Sigmoid colon (tissue), 7 donors: ENCODE results near the gene SMIM14. TPM values are rescaled to one million over a fixed set of nuclear protein-coding genes. Genes with fewer than 3 reads are reported as not detected.
"Not testable (repeated sequence)": the region's sequence is repeated elsewhere in the genome, so short reads cannot be mapped to it uniquely, and the experiment has no call there.

Source experiments
- DNase-seq: peaks from one replicate; pipeline ENCODE4 v3.0.0-alpha.2; 2019
- H3K27ac ChIP-seq, 4 donors: fragments of 200-600 bp; sonication (generic); one replicate each; pipeline ENCODE4 v1.5.1; 2016 to 2019; ENCODE audit warnings: mild to moderate bottlenecking in 1 of 4
- H3K27me3 ChIP-seq, 3 donors: fragments of 200-600 bp; sonication (generic); one replicate each; pipeline ENCODE4 v1.5.1; 2019; ENCODE audit warnings: mild to moderate bottlenecking in 1 of 3
- H3K36me3 ChIP-seq, 4 donors: fragments of 200-600 bp; sonication (generic); one replicate each; pipeline ENCODE4 v1.5.1; 2016 to 2019
- H3K4me1 ChIP-seq, 4 donors: fragments of 200-600 bp; sonication (generic); one replicate each; pipeline ENCODE4 v1.5.1; 2017 to 2019
- H3K4me3 ChIP-seq, 4 donors: fragments of 200-600 bp; sonication (generic); one replicate each; pipeline ENCODE4 v1.5.1; 2017 to 2019; ENCODE audit warnings: mild to moderate bottlenecking in 2 of 4, moderate library complexity in 1 of 4
- H3K9me3 ChIP-seq, 4 donors: fragments of 200-600 bp in 3 of 4; sonication (generic) in 3 of 4; one replicate each; pipeline versions ENCODE4 v1.5.1 to v1.6.1; 2013 to 2019
- CTCF ChIP-seq, 4 experiments: fragments of 450-650 bp in 3 of 4; fragments of 200-600 bp in 1 of 4; IDR thresholded peaks; one replicate each; pipeline ENCODE4 v1.5.1; 2016 to 2019; ENCODE audit warnings: antibody characterized with exemption in 4 of 4, mild to moderate bottlenecking in 3 of 4, moderate library complexity in 2 of 4
- EP300 ChIP-seq, 4 donors: sonication (generic); formaldehyde crosslinking; IDR thresholded peaks; one replicate each; pipeline ENCODE4 v1.6.1; 2017; ENCODE audit warnings: antibody characterized with exemption in 4 of 4
- POLR2A ChIP-seq, 2 donors: fragments of 450-650 bp; IDR thresholded peaks; one replicate each; pipeline ENCODE4 v1.6.1; 2016; ENCODE audit warnings: antibody characterized with exemption in 2 of 2, mild to moderate bottlenecking in 2 of 2, moderate library complexity in 2 of 2
- POLR2AphosphoS5 ChIP-seq, 4 donors: sonication (generic); formaldehyde crosslinking; IDR thresholded peaks; one replicate each; pipeline ENCODE4 v1.6.1; 2017; ENCODE audit warnings: antibody characterized with exemption in 4 of 4
- WGBS, 2 donors: extraction: QIAGEN DNeasy Blood & Tissue Kit; methylation state at CpG; one replicate each; pipeline ENCODE4 v1.1.7; 2013; 5-methylcytosine and 5-hydroxymethylcytosine counted together
- intact Hi-C: fragments of 100-400 bp; cut with DNase I; formaldehyde crosslinking; loops from one replicate; pipeline ENCODE4 v1.15.1; 2023
- polyA plus RNA-seq, 3 donors: library from polyadenylated mRNA; stranded (reverse); fragments of 200-250 nt; gene quantifications; one replicate each; pipeline ENCODE4 v1.2.3, GENCODE V29; 2013
- total RNA-seq, 4 donors: library from RNA; depleted of rRNA; stranded (reverse); fragments of >200 nt; gene quantifications; one replicate each; pipeline ENCODE4 v1.1.0, GENCODE V29; 2016
- donor health status: healthy with polysubstance abuse.
- donor health status: Bipolar disorder and iron deficiency.
- donor health status: healthy.

SMIM14 gene
- total and polyA plus RNA-seq, 7 donors: 16.6 to 341 (median 33.9) TPM

- Histone ChIP-seq H3K4me3 (no peak overlapping the region), H3K36me3 (peaks cover 24 to 84% (median 32%) of the 10 kb centered on the region in 4 donors), H3K27ac (no peak overlapping the region), H3K4me1 (no peaks in the 10 kb centered on the region), H3K27me3 (no peaks in the 10 kb centered on the region), H3K9me3 (no peaks in the 10 kb centered on the region)
- WGBS, 2 donors: 98% methylated on average over 5 of the region's 5 CpGs
- no peak for DNase-seq
- TF ChIP-seq POLR2AphosphoS5 (IDR thresholded peaks at IDR 0.05) (no peak), POLR2A (IDR thresholded peaks at IDR 0.05) (no peak), EP300 (IDR thresholded peaks at IDR 0.05) (no peak), CTCF (IDR thresholded peaks at IDR 0.05) (no peak)
- intact Hi-C loops: no loop called here
Measured at GRCh38 chr4:39510348-39510929, 128.2 kb downstream of the SMIM14 start.

GRCh38 chr4:39505581-39505980 is 133.1 kb downstream of the SMIM14 start:
- H3K27me3 ChIP-seq: no peaks in the 10 kb centered on the region
- H3K4me1 ChIP-seq: no peaks in the 10 kb centered on the region
- TF ChIP-seq EP300 (IDR thresholded peaks at IDR 0.05): no peak
- TF ChIP-seq POLR2AphosphoS5 (IDR thresholded peaks at IDR 0.05): no peak
- no peak for TF ChIP-seq POLR2A (IDR thresholded peaks at IDR 0.05)
- no peak for TF ChIP-seq CTCF (IDR thresholded peaks at IDR 0.05)
- intact Hi-C loops: no loop called here
- no peak overlapping the region for H3K4me3 ChIP-seq
- no peaks in the 10 kb centered on the region for H3K9me3 ChIP-seq
- no peak for DNase-seq
- WGBS, 2 donors: 32 to 79% methylated on average over 1 of the region's 1 CpG
- no peak overlapping the region for H3K27ac ChIP-seq
- H3K36me3 ChIP-seq: peaks cover 46 to 99% (median 63%) of the 10 kb centered on the region in 4 donors

GRCh38 chr4:39504538-39504937 is 134.1 kb downstream of the SMIM14 start:
- H3K27ac ChIP-seq: no peak overlapping the region
- no peaks in the 10 kb centered on the region for H3K27me3 ChIP-seq
- H3K9me3 ChIP-seq: no peaks in the 10 kb centered on the region
- DNase-seq: no peak
- intact Hi-C loops: no loop called here
- no peak overlapping the region for H3K4me3 ChIP-seq
- TF ChIP-seq POLR2A (IDR thresholded peaks at IDR 0.05) (no peak), CTCF (IDR thresholded peaks at IDR 0.05) (no peak), EP300 (IDR thresholded peaks at IDR 0.05) (no peak), POLR2AphosphoS5 (IDR thresholded peaks at IDR 0.05) (no peak)
- peaks cover 37 to 99% (median 60%) of the 10 kb centered on the region in 4 donors for H3K36me3 ChIP-seq
- 97 to 98% methylated on average over 2 of the region's 2 CpGs for WGBS, 2 donors
- no peaks in the 10 kb centered on the region for H3K4me1 ChIP-seq

GRCh38 chr4:39502664-39503035 is 136.0 kb downstream of the SMIM14 start:
- 89 to 92% methylated on average over 4 of the region's 4 CpGs for WGBS, 2 donors
- intact Hi-C loops: not testable (repeated sequence)
- H3K36me3 ChIP-seq: peaks cover 23 to 97% (median 52%) of the 10 kb centered on the region in 4 donors

GRCh38 chr4:39502019-39502663 is 136.5 kb downstream of the SMIM14 start:
- Histone ChIP-seq H3K4me1 (no peaks in the 10 kb centered on the region), H3K4me3 (no peak overlapping the region), H3K36me3 (peaks cover 23 to 92% (median 49%) of the 10 kb centered on the region in 4 donors), H3K9me3 (no peaks in the 10 kb centered on the region), H3K27ac (peak overlapping the region in 1 of 4 donors; percentile 47), H3K27me3 (no peaks in the 10 kb centered on the region)
- DNase-seq: no peak
- TF ChIP-seq EP300 (IDR thresholded peaks at IDR 0.05): no peak
- no peak for TF ChIP-seq POLR2A (IDR thresholded peaks at IDR 0.05)
- TF ChIP-seq CTCF (IDR thresholded peaks at IDR 0.05): no peak
- TF ChIP-seq POLR2AphosphoS5 (IDR thresholded peaks at IDR 0.05): no peak
- intact Hi-C loops: no loop called here

More at GRCh38 chr4:39502664-39503035, 136.0 kb downstream of the SMIM14 start:
- not testable (repeated sequence) for H3K4me3 ChIP-seq, H3K4me1 ChIP-seq, H3K9me3 ChIP-seq, DNase-seq, H3K27me3 ChIP-seq
- peak overlapping the region in 1 of 4 donors; percentile 47 for H3K27ac ChIP-seq
